Coronary artery (tissue), 2 donors: Measurements from ENCODE around the gene ABCA6.
A peak's percentile ranks its signal among the peaks of the same experiment; 100 is the strongest.
"Not testable (repeated sequence)": the region's sequence is repeated elsewhere in the genome, so short reads cannot be mapped to it uniquely, and the experiment has no call there.

Source experiments
- DNase-seq: peaks from one replicate; pipeline ENCODE4 v3.0.0-alpha.2; 2017; ENCODE audit warnings: low spot score
- H3K27ac ChIP-seq, 2 donors: fragments of 200-600 bp; sonication (generic); one replicate each; pipeline ENCODE4 v1.5.1; 2016 to 2019
- H3K4me3 ChIP-seq: fragments of 200-600 bp; sonication (generic); 2 replicates; pipeline ENCODE4 v1.5.1; 2016; ENCODE audit warnings: mild to moderate bottlenecking, moderate library complexity
- CTCF ChIP-seq: fragments of 200-600 bp; sonication (generic); IDR thresholded peaks from one replicate; pipeline ENCODE4 v1.5.1; 2019; ENCODE audit warnings: antibody characterized with exemption

The ABCA6 gene

GRCh38 chr17:69175625-69176456 is 34.1 kb upstream of the ABCA6 start:
- no peak for DNase-seq
- Histone ChIP-seq H3K4me3 (no peak overlapping the region), H3K27ac (peak overlapping the region in 1 of 2 donors; percentile 36)
- no peak for TF ChIP-seq CTCF

- Histone ChIP-seq H3K27ac (no peak overlapping the region), H3K4me3 (no peak overlapping the region)
- no peak for TF ChIP-seq CTCF
- DNase-seq: no peak
These were observed 33.5 kb upstream of the ABCA6 start for GRCh38 chr17:69175262-69175624.

- DNase-seq: no peak
- Histone ChIP-seq H3K27ac (no peak overlapping the region), H3K4me3 (no peak overlapping the region)
- TF ChIP-seq CTCF: no peak
These were observed 31.4 kb upstream of the ABCA6 start for GRCh38 chr17:69173118-69173517.

- DNase-seq: no peak
- no peak overlapping the region for H3K4me3 ChIP-seq
- no peak for TF ChIP-seq CTCF
- no peak overlapping the region for H3K27ac ChIP-seq
These were observed 28.7 kb upstream of the ABCA6 start for GRCh38 chr17:69170377-69170776.

- not testable (repeated sequence) for DNase-seq, H3K27ac ChIP-seq, H3K4me3 ChIP-seq
These were observed 26.9 kb upstream of the ABCA6 start for GRCh38 chr17:69168642-69169041.

- Histone ChIP-seq H3K4me3 (no peak overlapping the region), H3K27ac (no peak overlapping the region)
- no peak for TF ChIP-seq CTCF
- no peak for DNase-seq
These were observed 25.3 kb upstream of the ABCA6 start for GRCh38 chr17:69166957-69167356.

- TF ChIP-seq CTCF: no peak
- H3K4me3 ChIP-seq: no peak overlapping the region
- H3K27ac ChIP-seq: no peak overlapping the region
- DNase-seq: no peak
These were observed 22.5 kb upstream of the ABCA6 start for GRCh38 chr17:69164206-69164605.
